ENCODE measurements around the gene SARM1.

DNA sequence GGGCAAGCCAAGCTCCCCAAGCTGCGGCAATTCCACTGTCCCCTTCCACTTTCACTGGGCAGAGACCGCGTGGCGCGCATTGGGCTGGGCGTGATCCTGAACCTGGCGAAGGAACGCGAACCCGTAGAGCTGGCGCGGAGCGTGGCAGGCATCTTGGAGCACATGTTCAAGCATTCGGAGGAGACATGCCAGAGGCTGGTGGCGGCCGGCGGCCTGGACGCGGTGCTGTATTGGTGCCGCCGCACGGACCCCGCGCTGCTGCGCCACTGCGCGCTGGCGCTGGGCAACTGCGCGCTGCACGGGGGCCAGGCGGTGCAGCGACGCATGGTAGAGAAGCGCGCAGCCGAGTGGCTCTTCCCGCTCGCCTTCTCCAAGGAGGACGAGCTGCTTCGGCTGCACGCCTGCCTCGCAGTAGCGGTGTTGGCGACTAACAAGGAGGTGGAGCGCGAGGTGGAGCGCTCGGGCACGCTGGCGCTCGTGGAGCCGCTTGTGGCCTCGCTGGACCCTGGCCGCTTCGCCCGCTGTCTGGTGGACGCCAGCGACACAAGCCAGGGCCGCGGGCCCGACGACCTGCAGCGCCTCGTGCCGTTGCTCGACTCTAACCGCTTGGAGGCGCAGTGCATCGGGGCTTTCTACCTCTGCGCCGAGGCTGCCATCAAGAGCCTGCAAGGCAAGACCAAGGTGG is 9.8 kb downstream of the SARM1 start:
- TF ChIP-seq, protein P1, sequence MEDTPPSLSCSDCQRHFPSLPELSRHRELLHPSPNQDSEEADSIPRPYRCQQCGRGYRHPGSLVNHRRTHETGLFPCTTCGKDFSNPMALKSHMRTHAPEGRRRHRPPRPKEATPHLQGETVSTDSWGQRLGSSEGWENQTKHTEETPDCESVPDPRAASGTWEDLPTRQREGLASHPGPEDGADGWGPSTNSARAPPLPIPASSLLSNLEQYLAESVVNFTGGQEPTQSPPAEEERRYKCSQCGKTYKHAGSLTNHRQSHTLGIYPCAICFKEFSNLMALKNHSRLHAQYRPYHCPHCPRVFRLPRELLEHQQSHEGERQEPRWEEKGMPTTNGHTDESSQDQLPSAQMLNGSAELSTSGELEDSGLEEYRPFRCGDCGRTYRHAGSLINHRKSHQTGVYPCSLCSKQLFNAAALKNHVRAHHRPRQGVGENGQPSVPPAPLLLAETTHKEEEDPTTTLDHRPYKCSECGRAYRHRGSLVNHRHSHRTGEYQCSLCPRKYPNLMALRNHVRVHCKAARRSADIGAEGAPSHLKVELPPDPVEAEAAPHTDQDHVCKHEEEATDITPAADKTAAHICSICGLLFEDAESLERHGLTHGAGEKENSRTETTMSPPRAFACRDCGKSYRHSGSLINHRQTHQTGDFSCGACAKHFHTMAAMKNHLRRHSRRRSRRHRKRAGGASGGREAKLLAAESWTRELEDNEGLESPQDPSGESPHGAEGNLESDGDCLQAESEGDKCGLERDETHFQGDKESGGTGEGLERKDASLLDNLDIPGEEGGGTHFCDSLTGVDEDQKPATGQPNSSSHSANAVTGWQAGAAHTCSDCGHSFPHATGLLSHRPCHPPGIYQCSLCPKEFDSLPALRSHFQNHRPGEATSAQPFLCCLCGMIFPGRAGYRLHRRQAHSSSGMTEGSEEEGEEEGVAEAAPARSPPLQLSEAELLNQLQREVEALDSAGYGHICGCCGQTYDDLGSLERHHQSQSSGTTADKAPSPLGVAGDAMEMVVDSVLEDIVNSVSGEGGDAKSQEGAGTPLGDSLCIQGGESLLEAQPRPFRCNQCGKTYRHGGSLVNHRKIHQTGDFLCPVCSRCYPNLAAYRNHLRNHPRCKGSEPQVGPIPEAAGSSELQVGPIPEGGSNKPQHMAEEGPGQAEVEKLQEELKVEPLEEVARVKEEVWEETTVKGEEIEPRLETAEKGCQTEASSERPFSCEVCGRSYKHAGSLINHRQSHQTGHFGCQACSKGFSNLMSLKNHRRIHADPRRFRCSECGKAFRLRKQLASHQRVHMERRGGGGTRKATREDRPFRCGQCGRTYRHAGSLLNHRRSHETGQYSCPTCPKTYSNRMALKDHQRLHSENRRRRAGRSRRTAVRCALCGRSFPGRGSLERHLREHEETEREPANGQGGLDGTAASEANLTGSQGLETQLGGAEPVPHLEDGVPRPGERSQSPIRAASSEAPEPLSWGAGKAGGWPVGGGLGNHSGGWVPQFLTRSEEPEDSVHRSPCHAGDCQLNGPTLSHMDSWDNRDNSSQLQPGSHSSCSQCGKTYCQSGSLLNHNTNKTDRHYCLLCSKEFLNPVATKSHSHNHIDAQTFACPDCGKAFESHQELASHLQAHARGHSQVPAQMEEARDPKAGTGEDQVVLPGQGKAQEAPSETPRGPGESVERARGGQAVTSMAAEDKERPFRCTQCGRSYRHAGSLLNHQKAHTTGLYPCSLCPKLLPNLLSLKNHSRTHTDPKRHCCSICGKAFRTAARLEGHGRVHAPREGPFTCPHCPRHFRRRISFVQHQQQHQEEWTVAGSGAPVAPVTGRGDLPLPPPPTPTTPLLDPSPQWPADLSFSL (CRISPR knock-in tag; IDR thresholded peaks at IDR 0.05) = no peak
- TF ChIP-seq, protein P2, sequence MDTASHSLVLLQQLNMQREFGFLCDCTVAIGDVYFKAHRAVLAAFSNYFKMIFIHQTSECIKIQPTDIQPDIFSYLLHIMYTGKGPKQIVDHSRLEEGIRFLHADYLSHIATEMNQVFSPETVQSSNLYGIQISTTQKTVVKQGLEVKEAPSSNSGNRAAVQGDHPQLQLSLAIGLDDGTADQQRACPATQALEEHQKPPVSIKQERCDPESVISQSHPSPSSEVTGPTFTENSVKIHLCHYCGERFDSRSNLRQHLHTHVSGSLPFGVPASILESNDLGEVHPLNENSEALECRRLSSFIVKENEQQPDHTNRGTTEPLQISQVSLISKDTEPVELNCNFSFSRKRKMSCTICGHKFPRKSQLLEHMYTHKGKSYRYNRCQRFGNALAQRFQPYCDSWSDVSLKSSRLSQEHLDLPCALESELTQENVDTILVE (CRISPR knock-in tag; IDR thresholded peaks at IDR 0.05) = no peak
- TF ChIP-seq ZNF253 (CRISPR knock-in tag; IDR thresholded peaks at IDR 0.05; ENCODE audit: borderline replicate concordance) (no peak), GABPA (IDR thresholded peaks at IDR 0.05; ENCODE audit: low read depth, low read length) (no peak), GABPA (CRISPR knock-in tag; IDR thresholded peaks at IDR 0.05; ENCODE audit: low read depth) (no peak)
